GM10248 (cell line): ENCODE data around the gene AHCYL1.

Source experiments
- CTCF ChIA-PET: fragments of 300-600 bp; sonication (Branson Sonifier 250); formaldehyde crosslinking; extraction: SDS; loops from one replicate; lab custom pipeline; 2021; ENCODE audit warnings: antibody characterized with exemption; lab: Yijun Ruan, JAX
- POLR2A ChIA-PET: fragments of 350-650 bp; sonication (Branson Sonifier 250); formaldehyde crosslinking; extraction: SDS; loops from one replicate; lab custom pipeline; 2020; ENCODE audit warnings: antibody characterized with exemption; lab: Yijun Ruan, JAX
- DNase-seq: peaks from one replicate; pipeline ENCODE4 v3.0.0; 2012; ENCODE audit errors: extremely low spot score
- TF ChIP-seq, protein P1 (sequence below): IDR thresholded peaks from 2 replicates; pipeline ENCODE4 v1.5.1; 2012; ENCODE audit warnings: mild to moderate bottlenecking, low read depth; ENCODE audit errors: extremely low read depth, missing control alignments, control extremely low read depth

The AHCYL1 gene

DNA sequence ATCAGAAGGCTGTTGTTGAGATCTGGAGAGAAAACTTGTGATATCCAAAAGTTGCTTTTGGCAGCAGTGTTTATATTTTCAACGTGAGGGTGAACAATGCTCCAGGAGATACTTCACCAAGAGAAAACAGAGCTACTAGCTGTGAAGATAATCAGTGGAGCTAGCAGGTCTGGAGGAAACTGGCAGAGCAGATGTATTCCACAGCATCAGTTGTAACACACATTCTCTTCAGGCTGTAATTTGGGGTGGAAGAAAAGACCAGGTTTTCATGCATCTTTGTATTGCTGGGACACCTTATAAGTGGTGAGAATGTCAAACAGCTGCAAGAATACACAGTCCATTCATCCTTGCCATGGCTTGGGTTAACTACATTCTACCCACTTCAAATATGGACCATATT, 22.0 kb downstream of the AHCYL1 start:
- POLR2A ChIA-PET = interaction anchor here (0.8 kb wide), 1 partner anchor 22 kb away, joined by 3 read pairs; the partner anchor contains the start of gene AHCYL1
- TF ChIP-seq, protein P1, sequence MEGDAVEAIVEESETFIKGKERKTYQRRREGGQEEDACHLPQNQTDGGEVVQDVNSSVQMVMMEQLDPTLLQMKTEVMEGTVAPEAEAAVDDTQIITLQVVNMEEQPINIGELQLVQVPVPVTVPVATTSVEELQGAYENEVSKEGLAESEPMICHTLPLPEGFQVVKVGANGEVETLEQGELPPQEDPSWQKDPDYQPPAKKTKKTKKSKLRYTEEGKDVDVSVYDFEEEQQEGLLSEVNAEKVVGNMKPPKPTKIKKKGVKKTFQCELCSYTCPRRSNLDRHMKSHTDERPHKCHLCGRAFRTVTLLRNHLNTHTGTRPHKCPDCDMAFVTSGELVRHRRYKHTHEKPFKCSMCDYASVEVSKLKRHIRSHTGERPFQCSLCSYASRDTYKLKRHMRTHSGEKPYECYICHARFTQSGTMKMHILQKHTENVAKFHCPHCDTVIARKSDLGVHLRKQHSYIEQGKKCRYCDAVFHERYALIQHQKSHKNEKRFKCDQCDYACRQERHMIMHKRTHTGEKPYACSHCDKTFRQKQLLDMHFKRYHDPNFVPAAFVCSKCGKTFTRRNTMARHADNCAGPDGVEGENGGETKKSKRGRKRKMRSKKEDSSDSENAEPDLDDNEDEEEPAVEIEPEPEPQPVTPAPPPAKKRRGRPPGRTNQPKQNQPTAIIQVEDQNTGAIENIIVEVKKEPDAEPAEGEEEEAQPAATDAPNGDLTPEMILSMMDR = no peak
- CTCF ChIA-PET = interaction anchor here (0.9 to 8.0 kb wide), 9 partner anchors 10 to 474 kb away, joined by 3 to 108 read pairs (median 6); partner anchors contain the start of genes AHCYL1 and STRIP1

DNA sequence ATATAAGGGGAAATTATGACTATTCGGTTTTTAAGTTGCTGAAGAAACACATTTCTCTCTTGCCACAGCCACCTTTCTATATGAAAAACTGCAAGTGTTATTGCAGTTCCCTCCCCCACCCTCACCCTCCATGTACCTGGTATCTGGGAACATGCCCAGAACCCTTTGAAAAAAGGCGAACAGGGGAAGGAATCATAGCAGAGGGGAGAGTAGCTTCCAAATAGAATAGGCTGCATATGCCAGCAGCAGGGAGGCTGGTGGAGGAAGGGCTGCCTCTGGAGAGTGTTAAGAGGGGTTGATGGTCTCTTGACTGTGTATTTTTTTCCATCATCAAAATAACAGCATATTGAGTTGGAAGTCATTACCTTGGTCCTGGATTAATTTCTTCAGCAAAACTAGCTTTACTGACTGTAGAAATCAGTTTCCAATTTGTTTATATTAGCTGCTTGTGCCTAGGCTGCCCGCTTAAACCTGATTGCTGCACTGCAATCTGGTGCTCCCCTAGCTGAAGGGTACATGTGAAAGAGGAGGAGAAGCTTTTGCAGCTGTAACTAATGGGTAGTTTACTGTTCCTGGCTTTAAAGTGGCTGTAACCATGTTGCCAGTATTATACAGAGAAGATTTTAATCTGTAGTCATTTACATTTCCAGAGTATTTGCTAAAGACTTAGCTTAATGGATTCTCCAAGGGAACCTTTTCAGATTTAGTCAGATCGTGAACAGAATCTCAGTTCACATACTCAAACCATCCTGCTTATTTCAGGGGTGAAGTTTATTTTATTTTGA, 22.7 kb downstream of the AHCYL1 start:
- DNase-seq = no peak
- TF ChIP-seq, protein P1 = no peak
- POLR2A ChIA-PET = interaction anchor here (0.8 kb wide), 1 partner anchor 23 kb away, joined by 3 read pairs; the partner anchor contains the start of gene AHCYL1
- CTCF ChIA-PET = interaction anchor here (0.8 to 8.0 kb wide), 10 partner anchors 9 to 475 kb away, joined by 3 to 108 read pairs (median 6); partner anchors contain the start of genes AHCYL1 and STRIP1

More for the DNA sequence above, 22.0 kb downstream of the AHCYL1 start:
- no peak for DNase-seq

DNA sequence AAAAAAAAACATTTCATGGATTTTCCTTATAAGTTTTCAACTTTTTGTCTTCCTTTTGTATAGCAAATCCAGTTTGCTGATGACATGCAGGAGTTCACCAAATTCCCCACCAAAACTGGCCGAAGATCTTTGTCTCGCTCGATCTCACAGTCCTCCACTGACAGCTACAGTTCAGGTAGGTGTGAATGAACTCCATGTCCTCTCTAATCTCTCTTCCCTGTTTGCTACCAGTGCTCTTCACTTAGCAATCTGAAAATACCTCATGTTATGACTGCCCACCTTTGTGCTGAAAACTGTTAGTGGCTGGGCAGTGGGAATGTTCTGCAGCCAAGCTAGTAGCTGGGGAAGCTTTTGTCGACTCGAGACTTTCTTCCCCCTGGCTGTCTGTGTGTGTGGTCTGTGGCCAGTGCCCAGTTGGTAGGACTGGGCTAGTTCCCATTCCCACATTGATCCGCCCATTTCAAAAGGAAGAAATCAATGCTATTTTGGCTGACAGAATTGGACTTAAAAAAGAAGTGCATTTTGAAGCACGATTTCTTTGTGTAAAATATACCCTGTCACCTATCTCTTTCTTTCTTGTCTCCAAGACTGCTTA, 24.5 kb downstream of the AHCYL1 start:
- ChIA-PET POLR2A (no interaction called here), CTCF (interaction anchor here (3.6 to 12.4 kb wide), 5 partner anchors 12 to 369 kb away, joined by 25 to 140 read pairs (median 78); partner anchors contain the start of gene AHCYL1)
- no peak for DNase-seq
- TF ChIP-seq, protein P1 = no peak

DNA sequence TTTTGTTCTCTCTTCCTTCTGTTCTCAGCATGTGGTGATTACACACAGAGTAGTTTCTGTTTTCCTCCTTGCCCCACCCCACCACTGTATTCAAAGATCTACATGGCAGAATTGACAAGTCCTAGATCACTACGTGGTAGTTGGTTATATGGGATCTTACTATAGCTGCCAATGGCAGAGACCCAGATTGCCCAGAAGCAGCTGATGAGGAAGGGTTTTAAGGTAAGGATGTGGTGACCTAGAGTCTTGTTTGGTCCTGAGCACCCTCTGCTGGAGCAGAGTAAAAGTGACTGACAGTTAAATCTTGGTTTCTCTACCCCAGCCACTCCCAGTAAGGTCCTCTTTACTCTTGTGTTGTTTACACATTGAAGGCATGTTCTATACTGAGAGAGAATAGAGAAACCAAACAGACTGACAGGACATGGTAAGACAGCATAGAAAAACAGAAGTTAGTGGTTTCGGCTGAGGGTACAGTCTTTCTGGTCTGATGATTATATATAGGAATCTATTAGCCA, 27.0 kb downstream of the AHCYL1 start:
- ChIA-PET POLR2A (interaction anchor here (0.6 kb wide), 1 partner anchor 26 kb away, joined by 3 read pairs; no protein-coding TSS in a partner anchor), CTCF (interaction anchor here (0.7 to 12.4 kb wide), 23 partner anchors 8 to 472 kb away, joined by 3 to 140 read pairs (median 4); partner anchors contain the start of genes AHCYL1, GPR61 and STRIP1)
- peak; percentile 80 for DNase-seq
- TF ChIP-seq, protein P1 = peak; percentile 50

DNA sequence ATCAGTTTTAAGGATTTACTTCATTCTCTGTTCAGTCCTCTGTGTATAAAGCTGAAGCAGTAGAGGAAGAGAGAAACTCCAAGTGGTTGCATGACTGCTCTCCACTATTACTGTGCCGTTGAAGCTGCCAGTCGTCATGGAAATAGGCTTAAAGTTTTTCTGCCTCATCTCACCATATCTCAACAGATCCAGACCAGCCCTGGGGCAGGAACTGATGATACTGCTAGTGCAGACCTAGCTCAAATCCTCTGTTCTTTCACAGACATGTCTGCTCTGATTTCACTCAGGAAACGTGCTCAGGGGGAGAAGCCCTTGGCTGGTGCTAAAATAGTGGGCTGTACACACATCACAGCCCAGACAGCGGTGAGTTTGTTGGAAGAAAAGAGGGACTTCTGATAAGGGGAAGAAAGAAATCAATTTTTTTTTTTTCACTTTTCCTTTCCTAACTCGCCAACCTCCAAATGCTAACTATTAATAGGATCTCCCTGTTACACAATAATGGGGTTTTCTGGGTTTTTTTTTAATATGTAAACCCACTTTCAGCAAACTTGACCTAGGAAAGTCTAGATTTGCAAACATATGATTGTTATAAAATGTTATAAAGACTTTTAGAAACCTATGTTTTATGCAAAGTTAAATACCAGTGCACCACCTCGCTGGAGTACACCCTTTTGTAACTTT, 27.7 kb downstream of the AHCYL1 start:
- TF ChIP-seq, protein P1 = no peak
- ChIA-PET POLR2A (no interaction called here), CTCF (interaction anchor here (1.1 to 12.4 kb wide), 16 partner anchors 8 to 472 kb away, joined by 3 to 140 read pairs (median 10); partner anchors contain the start of genes AHCYL1, GPR61 and STRIP1)
- DNase-seq = peak; percentile 40

DNA sequence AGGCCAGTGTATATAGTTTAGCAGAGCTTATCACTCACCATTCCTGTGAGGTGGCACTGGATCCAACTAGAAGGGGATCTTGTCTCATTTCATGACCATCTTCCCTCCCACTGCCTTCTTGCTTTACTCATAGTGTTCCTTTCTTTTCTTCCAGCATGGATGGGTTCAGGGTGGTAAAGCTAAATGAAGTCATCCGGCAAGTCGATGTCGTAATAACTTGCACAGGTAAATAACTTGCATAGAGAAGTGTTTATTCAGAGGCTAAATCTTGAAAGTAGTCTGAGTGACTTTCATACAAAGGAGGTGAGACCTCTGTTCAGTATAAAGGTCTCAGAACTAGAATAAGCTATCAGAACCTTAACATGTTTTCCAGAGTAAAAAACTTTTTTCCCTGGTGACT, 33.2 kb downstream of the AHCYL1 start:
- CTCF ChIA-PET = interaction anchor here (1.4 to 12.4 kb wide), 4 partner anchors 9 to 241 kb away, joined by 5 to 140 read pairs (median 10); partner anchors contain the start of gene AHCYL1
- POLR2A ChIA-PET = no interaction called here
- no peak for DNase-seq
- TF ChIP-seq, protein P1 = no peak
